HG02571 (cell line): ENCODE data around the gene MFAP3.

Experiments used
- ATAC-seq: cut with Tn5 transposase; IDR thresholded peaks from one replicate; pipeline ENCODE4 v1.9.1; 2021; ENCODE audit warnings: mild to moderate bottlenecking, moderate library complexity; ENCODE audit not compliant: unreplicated experiment

Gene MFAP3

DNA sequence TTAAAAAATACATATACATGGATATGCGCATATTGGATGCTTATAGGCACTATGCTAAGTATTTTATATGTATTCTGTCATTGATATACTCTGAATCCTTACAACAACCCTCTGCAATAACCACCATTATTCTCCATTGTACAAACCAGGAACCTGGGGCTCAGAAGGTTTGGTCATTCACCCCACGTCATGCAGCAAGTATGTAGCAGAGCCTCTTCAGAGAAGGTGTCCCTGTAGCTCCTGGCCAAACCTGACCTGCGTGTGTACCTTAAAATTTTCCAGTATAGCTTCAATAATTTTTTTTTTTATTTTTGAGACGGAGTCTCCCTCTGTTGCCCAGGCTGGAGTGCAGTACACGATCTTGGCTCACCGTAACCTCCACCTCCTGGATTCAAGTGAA, 51.9 kb downstream of the MFAP3 start:
- no peak for ATAC-seq

DNA sequence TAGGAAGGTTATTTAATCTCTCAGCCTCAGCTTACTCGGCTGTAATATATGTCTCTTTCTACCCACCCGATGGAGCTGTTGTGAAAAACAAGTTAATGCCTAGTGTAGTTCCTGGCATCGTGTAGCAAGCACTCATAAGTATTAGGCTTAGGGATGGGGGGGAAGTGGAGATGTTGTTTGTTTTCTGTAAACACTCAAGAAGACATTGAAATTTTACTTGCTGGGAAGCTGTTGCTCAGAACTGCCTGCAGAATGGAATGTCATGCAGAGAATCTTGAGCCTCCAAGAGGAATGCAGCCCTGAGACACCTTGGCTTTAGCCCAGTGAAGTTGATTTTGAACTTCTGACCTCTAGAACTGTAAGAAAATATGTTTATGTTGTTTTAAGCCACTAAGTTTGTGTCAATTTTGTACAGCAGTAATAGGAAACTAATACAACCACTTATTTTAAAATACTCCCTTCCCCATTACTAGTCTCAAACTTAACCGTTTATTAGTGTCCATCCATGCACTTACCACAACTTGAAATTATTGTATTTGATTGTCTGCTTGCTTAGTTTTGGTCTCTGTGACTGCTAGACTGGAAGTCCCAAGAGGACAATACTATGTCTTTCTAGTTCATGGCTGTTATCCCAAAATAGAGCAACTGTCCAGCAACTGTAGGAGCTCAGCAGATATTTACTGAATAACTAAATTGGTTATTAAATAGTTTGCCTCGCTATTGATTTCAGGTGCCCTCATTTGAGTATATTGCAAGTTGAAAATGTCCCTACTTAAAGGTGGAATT, 53.8 kb downstream of the MFAP3 start:
- ATAC-seq = no peak

DNA sequence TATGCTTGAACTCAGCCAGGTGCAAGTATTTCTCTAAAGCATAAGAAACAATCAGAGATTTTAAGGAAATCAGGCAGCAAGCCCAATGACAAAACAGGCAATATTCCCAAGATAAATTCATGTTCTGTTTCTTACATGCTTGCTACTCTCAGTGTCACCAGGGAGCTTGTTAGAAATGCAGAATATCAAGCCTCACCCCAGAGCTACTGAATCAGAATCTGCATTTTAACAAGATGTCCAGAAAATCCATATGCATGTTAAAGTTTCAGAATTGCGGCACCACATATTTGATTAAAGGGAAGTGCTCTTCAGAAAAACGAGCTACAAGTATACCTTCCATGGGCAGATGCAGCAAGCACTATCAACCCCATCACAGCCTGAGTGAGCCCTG, 54.4 kb downstream of the MFAP3 start:
- ATAC-seq = no peak

GRCh38 chr5:154095904-154096303, 57.1 kb downstream of the MFAP3 start:
- no peak for ATAC-seq

GRCh38 chr5:154097031-154097430, 58.3 kb downstream of the MFAP3 start:
- ATAC-seq = no peak

- no peak for ATAC-seq
Measured at GRCh38 chr5:154098465-154098864, 59.7 kb downstream of the MFAP3 start.

- no peak for ATAC-seq
Measured at GRCh38 chr5:154101184-154101583, 62.4 kb downstream of the MFAP3 start.

- no peak for ATAC-seq
Measured at GRCh38 chr5:154103233-154103632, 64.5 kb downstream of the MFAP3 start.
